DOHH2 (cell line): ENCODE data around the gene C12orf75.

Source experiments
- EZH2phosphoT487 ChIP-seq: fragments of 200-600 bp; sonication (generic); IDR thresholded peaks from 2 replicates; pipeline ENCODE4 v1.6.1; 2017; ENCODE audit warnings: borderline replicate concordance, mild to moderate bottlenecking, antibody characterized with exemption, low read length, moderate library complexity, mixed read lengths
- TF ChIP-seq, protein P1 (sequence below): fragments of 200-600 bp; sonication (generic); IDR thresholded peaks from one replicate; pipeline ENCODE4 v1.5.1; 2014; ENCODE audit warnings: antibody characterized with exemption, mild to moderate bottlenecking, low read depth, low read length; ENCODE audit not compliant: poor library complexity, severe bottlenecking

- TF ChIP-seq, protein P1, sequence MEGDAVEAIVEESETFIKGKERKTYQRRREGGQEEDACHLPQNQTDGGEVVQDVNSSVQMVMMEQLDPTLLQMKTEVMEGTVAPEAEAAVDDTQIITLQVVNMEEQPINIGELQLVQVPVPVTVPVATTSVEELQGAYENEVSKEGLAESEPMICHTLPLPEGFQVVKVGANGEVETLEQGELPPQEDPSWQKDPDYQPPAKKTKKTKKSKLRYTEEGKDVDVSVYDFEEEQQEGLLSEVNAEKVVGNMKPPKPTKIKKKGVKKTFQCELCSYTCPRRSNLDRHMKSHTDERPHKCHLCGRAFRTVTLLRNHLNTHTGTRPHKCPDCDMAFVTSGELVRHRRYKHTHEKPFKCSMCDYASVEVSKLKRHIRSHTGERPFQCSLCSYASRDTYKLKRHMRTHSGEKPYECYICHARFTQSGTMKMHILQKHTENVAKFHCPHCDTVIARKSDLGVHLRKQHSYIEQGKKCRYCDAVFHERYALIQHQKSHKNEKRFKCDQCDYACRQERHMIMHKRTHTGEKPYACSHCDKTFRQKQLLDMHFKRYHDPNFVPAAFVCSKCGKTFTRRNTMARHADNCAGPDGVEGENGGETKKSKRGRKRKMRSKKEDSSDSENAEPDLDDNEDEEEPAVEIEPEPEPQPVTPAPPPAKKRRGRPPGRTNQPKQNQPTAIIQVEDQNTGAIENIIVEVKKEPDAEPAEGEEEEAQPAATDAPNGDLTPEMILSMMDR: no peak
- TF ChIP-seq EZH2phosphoT487: no peak
Measured at GRCh38 chr12:105417732-105418131, 87.2 kb downstream of the C12orf75 start.
